Stimulated activated CD8-positive, alpha-beta memory T cell treated with anti-CD3 and anti-CD28 coated beads, Interleukin-2, amount 100 ng/mL, for 48 hours (primary cell): Measurements from ENCODE around the gene RNASEH2B.
A peak's percentile ranks its signal among the peaks of the same experiment; 100 is the strongest.

ENCODE experiments used
- DNase-seq, 2 donors: peaks; one replicate each; pipeline ENCODE4 v3.0.0-alpha.2; 2020; ENCODE audit warnings: low read depth in 2 of 2

RNASEH2B gene

DNA sequence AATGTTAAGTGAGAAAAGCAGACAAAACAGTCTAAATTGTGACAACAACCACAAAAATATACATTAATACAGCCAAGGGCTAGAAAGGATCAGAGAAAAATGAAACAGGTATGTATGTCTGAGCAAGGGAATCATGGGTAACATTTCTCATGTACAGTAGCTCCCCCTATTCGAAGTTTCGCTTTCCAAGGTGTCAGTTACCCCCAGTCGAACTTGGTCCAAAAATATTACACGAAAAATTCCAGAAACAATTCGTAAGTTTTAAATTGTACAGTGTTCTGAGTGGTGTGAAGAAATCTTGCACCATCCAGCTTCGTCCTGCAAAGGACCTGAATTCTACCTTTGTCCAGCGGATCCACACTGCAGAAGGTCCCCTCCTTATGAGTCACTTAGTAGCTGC lies 1.8 kb upstream of the RNASEH2B start:
- no peak for DNase-seq

- DNase-seq: no peak
Observed at GRCh38 chr13:50908371-50908770, 1.2 kb upstream of the RNASEH2B start.

GRCh38 chr13:50910485-50910805 lies 854 bp downstream of the RNASEH2B start:
- DNase-seq: no peak

- no peak for DNase-seq
Observed at GRCh38 chr13:50911081-50911631, 1.6 kb downstream of the RNASEH2B start.

DNA sequence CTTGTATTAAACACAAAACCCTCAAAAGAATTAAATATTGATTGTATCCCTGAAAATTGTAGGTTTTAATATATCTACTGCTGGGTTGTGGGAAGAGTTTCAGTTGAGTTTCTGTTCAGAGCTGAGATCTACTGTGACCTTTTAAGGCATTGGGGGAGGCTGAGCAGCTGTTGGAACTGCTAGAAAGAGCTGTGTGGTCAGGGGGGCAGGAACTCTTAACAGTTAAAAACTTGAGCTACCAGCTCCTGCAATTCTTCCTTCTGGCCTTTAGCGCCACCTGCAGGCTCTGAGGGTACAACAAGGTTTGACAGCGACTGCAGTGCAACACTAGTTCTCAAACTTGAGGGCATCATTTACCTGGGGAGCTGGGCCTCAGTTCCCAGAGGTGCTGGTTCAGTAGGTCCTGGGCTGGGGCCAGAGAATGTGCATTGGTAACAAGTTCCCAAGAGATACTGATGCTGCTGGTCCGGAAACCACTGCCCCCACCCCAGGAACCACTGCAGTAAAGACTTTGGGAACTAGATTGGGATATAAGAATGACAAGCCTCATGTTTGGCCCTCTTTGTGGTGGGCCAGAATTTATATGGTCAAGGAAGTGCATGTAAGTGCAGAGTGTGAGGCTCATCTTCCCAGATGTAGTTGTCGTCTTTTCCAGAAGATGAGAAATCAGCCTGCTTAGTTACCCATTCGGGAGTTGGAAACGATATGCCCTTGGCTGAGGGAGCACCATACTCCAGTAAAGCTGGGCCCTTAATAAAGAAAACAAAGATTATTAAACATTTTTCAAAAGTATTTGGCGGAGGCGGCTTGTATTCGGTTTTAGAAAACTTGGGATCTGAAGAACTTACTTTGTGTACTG lies 2.6 kb downstream of the RNASEH2B start:
- peak; percentile 79 to 89 for DNase-seq

GRCh38 chr13:50912851-50913250 lies 3.3 kb downstream of the RNASEH2B start:
- DNase-seq: no peak

DNA sequence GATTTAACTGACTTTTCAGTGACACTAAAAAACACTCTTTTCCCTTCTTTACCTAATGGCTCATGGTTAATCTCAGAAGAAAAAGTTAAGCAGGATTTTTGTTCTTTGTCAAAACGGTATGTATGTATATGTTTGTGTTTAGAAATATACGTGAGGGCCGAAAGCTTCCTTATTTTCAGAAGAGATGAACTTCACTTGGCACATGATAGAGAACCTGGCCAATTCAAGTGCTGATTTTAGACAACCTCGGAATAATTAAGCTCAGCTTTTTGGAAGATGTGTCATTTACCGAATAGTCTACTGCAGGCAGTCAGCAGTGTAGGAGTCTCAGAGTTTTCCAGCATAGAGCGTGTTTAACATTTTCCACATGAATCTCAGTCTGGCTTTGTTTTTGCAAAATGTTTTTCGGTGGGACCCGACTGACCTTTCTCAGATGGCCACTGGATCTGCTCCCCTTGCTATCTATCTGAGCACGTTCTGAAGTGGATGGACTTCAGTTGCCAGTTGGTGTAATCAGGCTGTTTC lies 4.6 kb downstream of the RNASEH2B start:
- DNase-seq: no peak

GRCh38 chr13:50914848-50915247 lies 5.3 kb downstream of the RNASEH2B start:
- DNase-seq: no peak

- no peak for DNase-seq
Observed at GRCh38 chr13:50915565-50915964, 6.0 kb downstream of the RNASEH2B start.

GRCh38 chr13:50916701-50917184 lies 7.2 kb downstream of the RNASEH2B start:
- DNase-seq: no peak

DNA sequence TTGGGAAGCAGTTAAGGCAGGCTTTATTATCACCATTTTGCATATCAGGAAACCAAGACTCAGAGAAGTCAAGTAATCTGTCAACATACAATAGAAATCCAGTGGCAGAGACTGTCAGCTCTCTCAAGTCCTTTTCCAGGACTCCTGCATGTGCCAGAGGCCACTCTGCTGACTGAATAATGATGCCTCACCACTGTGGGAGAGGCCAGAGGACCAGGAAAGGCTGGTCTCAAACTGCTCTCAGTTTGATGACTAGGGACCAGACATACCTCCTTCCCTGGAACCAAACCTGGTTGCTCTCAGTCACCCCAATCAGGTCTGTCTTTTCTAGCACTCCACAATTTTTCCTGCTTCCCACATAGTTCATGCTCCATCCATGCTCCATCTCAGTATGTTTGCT lies 8.0 kb downstream of the RNASEH2B start:
- DNase-seq: no peak

DNA sequence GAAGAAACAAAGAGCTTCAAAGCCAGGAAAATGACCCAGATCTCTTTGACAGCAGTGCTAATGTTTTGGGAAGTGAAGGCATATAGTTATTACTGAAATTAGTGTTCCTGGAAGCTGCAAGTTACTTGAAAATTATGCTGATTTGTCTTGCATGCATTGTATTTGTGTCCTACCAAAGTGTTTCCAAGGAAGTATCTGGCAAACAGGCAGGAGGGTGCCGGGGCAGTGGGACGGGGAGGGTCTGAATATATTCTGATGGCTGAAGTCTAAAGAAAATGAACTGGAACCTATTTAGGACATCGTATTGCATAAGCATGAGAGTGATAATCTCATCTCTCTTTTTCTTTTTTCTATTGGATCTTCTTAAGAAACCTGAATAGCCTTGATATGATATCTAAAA lies 9.0 kb downstream of the RNASEH2B start:
- no peak for DNase-seq

DNA sequence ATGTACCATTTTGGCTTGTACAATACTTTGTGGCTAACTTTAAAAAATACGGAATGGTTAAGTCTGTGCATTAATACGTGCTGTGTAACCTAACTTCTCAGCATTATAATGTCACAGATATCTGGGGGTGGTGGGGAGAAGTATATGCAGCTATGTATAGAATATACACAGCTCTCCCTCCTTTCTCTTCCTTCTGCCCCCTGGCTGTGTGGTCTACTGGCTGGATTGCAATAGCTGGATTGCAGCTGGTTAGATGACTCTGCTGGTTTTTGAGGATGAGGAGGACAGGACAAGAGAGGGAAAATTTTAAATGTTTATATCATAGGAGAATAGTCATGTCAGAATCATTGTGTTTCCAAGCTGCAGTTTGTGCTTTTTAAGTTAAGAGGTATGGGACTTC lies 9.7 kb downstream of the RNASEH2B start:
- DNase-seq: no peak

- no peak for DNase-seq
Observed at GRCh38 chr13:50921706-50922105, 12.1 kb downstream of the RNASEH2B start.

DNA sequence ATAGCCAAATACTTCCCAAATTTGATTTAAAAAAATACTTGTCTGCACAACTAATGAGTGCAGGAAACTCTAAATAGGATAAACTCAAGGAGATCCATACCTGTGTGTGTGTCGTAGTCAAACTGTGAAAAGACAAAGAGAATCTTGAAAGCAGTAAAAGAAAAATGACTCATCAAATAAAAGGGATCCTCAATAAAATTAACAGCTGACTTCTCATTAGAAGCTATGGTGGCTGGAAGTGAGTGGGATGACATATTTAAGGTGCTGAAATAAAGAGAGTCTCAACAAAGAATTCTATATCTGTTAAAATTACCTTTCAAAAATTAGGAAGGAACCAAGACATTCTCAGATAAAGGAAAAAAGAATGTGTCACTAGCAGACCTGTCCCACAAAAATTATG lies 13.7 kb downstream of the RNASEH2B start:
- DNase-seq: no peak

GRCh38 chr13:50924025-50924424 lies 14.4 kb downstream of the RNASEH2B start:
- no peak for DNase-seq

GRCh38 chr13:50927701-50928100 lies 18.1 kb downstream of the RNASEH2B start:
- DNase-seq: no peak

DNA sequence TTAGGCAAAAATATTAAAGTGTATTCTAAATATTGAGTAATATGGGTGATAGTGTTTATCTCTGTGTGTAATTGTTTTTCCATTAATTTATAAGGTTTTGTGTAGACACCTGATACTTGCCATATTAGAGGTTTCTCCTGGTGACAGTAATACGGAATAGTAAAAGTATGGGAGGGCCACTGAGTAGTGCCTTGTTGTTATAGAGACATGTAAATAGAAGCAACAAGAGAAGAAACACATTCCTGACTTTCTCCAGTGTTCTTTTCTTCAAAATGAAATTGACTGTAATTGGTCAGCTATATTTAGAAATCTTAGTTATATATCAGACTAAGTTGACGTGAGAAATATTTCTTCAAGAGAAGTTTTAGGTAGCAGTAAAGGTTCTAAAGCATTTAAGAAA lies 18.5 kb downstream of the RNASEH2B start:
- DNase-seq: no peak

DNA sequence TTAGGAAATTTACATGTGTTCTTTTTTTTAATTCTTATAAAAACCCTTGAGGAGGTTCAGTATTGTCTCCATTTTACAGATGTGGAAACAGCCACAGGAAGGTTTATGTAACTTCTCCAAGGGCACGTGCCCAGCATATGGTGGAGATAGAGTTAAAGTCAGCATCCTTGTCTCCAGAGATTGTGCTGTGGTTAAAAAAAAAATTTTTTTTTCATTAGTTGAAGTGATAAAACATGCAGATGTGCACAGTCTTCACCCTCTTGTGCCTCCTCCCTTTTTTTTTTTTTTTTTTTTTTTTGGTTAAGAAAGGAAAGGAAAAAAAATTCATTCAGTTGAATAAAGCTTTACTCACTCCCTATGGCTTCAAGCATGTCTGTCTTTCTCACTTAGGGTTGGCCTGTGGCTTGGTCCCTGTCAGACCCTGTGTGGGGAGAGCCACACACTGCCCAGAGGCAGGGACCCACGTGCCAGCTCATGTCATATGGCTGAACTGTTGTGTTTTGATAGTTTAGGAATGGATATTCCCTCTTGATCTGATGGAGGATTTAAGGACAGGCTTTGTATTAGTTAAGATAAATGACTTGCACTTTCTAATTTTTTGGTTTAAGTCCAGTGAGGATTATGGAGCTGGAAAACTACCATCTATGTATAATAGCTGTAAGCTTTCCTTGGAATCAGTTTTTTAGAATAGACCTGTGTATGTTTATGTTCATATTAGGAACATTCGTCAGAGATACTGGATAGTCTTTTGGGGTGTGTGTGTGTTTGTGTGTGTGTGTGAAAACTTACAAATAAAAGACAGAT lies 19.3 kb downstream of the RNASEH2B start:
- DNase-seq: no peak

DNA sequence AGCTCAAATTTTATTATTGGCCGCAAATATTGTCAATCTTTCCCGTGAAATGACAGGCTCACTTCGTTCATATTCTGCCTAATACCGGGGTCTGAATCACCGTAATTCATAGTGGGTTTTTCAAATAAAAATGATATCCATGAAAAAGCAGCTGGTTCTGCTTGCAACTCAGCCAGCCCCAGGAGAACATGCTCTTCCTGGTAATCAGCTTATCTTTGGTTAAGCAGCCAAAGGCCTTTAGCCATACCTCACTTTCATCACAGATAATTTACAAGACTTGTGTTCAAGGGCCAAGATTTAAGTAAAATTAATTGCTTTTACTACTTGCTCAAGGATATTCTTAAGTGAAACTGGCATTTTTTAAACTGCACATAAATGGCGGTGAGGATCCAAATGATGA lies 22.5 kb downstream of the RNASEH2B start:
- no peak for DNase-seq

DNA sequence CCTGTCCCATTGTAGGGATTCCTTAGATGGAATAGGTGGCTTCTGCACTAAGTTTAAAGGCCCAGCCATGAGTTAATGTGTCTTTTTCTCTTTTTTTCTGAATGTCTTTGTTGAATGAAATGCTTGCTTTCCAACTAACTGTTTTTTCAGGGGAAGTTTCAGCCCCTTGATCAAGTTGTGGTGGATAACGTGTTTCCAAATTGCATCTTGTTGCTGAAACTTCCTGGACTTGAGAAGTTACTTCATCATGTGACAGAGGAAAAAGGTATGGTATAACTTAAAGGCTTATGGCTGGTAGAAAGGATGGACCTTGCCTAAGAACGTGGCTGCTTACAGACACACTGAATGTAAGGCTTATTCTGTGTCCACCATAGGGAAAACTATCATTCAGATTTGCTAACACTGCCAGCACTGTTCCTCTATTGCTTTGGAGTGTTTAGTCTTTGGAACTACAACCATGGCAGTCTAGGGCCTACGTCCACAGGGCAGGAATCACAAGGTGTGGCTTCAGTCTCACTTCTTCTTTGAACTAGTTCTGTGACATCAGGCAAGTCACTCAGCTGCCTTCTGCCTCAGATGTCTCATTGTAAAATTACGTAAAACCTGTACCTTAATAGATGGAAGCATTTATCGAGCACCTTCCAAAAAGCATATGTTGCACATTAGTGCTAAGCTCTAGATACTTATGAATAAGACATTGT lies 25.3 kb downstream of the RNASEH2B start:
- DNase-seq: no peak

DNA sequence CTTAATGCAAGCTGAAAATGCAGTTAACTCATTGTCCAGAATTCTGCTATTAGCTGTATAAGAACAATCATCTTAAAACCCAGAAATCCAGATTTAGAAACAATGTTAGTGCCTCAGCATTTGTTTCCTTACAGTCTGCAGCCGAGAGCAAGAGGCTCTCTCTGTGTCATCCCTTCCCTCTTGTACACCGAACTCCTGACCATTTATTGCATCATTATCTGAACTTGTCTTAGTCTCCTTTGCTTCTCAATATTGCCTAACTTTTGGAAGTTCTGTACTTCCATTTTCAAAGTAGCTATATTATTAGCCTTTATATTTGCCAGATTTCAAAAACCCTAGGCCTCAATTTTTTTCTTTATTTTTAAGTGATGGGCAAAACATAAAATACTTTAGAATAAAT lies 27.1 kb downstream of the RNASEH2B start:
- no peak for DNase-seq
